Motor neuron (in vitro differentiated cells): ENCODE measurements around the gene TAPT1. TPM values are rescaled to one million over a fixed set of nuclear protein-coding genes. Genes with fewer than 3 reads are reported as not detected.
"Not testable (repeated sequence)": the region's sequence is repeated elsewhere in the genome, so short reads cannot be mapped to it uniquely, and the experiment has no call there.

Experiments
- ATAC-seq, 8 experiments: fragments of 200-7000 bp; cut with Tn5 transposase; replicated peaks in 6 of 8; 2 replicates each; pipeline ENCODE4 v1.8.0; 2021; ENCODE audit warnings: mild to moderate bottlenecking in 8 of 8, moderate library complexity in 8 of 8
- H3K27ac ChIP-seq, 2 donors: fragments of 250-450 bp; sonication (Bioruptor Pico); 2 replicates each; pipeline ENCODE4 v1.9.0; 2021; ENCODE audit warnings: antibody characterized with exemption in 2 of 2, mild to moderate bottlenecking in 2 of 2, moderate library complexity in 1 of 2
- H3K4me1 ChIP-seq, 2 donors: fragments of 250-450 bp; sonication (Bioruptor Pico); replicated peaks in 1 of 2; 2 replicates each; pipeline ENCODE4 v1.6.1; 2021; ENCODE audit warnings: antibody characterized with exemption in 2 of 2, mild to moderate bottlenecking in 2 of 2, moderate library complexity in 1 of 2
- H3K4me3 ChIP-seq, 5 donors: fragments of 250-450 bp; sonication (Bioruptor Pico); 2 replicates each; pipeline ENCODE4 v1.9.0; 2021; ENCODE audit warnings: antibody characterized with exemption in 5 of 5, mild to moderate bottlenecking in 5 of 5, moderate library complexity in 4 of 5
- WGBS, 10 experiments: fragments of 450-650 bp; shearing (Covaris generic); methylation state at CpG; one replicate each; pipeline ENCODE4 v1.0.0; 2022; 5-methylcytosine and 5-hydroxymethylcytosine counted together
- in situ Hi-C, 9 experiments: fragments of 400-800 bp; cut with MboI; loops; one replicate each; pipeline ENCODE4 v1.15.0; 2021; ENCODE audit warnings: low sequenced_read_pairs in 9 of 9, low pct_unique_long_range_greater_than_20kb in 2 of 9; ENCODE audit not compliant: unreplicated experiment in 9 of 9
- total RNA-seq, 8 experiments: library from RNA; unstranded; fragments of 300-600 nt; gene quantifications; 2 replicates each; pipeline versions ENCODE4 v1.2.3 to v1.2.4, GENCODE V29; 2022

The TAPT1 gene, protein sequence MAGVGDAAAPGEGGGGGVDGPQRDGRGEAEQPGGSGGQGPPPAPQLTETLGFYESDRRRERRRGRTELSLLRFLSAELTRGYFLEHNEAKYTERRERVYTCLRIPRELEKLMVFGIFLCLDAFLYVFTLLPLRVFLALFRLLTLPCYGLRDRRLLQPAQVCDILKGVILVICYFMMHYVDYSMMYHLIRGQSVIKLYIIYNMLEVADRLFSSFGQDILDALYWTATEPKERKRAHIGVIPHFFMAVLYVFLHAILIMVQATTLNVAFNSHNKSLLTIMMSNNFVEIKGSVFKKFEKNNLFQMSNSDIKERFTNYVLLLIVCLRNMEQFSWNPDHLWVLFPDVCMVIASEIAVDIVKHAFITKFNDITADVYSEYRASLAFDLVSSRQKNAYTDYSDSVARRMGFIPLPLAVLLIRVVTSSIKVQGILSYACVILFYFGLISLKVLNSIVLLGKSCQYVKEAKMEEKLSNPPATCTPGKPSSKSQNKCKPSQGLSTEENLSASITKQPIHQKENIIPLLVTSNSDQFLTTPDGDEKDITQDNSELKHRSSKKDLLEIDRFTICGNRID
- 10 to 100 TPM; 11.4 to 44.6 (median 15.6) TPM for total RNA-seq

GRCh38 chr4:16225863-16226815 is at the start of gene TAPT1:
TAPT1 (minus strand) TSS chr4:16226471; CDS start chr4:16226457, 14 bp downstream.
- 0 to 5% (median 2%) methylated on average over 4 to 12 of the region's 143 CpGs; no CpG with 5 or more reads in 5 of the 10 experiments for WGBS, 10 experiments
- in situ Hi-C loops, result no loop called here
- Histone ChIP-seq H3K4me3 (peak within 1 kb of the TSS; percentile 75 to 99 (median 90)), H3K27ac (peak within 1 kb of the TSS; percentile 98), H3K4me1 (peaks cover 8 to 21% of the 10 kb centered on the region in 2 donors)
- peak; percentile 73 to 85 (median 78) for ATAC-seq

GRCh38 chr4:16271411-16271810 is 45.1 kb upstream of the TAPT1 start:
- Histone ChIP-seq H3K4me1 (no peaks in the 10 kb centered on the region), H3K4me3 (no peak overlapping the region), H3K27ac (no peak overlapping the region)
- ATAC-seq, result no peak
- 40 to 100% (median 70%) methylated on average over 1 to 4 of the region's 4 CpGs; no CpG with 5 or more reads in 1 of the 10 experiments for WGBS, 10 experiments
- in situ Hi-C loops, result loop anchor here in 2 of 9 experiments (25.0 kb wide), 1 partner anchor 234 kb away; no protein-coding TSS in a partner anchor

- 54 to 94% (median 82%) methylated on average over 3 to 6 of the region's 6 CpGs; no CpG with 5 or more reads in 2 of the 10 experiments for WGBS, 10 experiments
- H3K4me3 ChIP-seq, result no peak overlapping the region
- no peak for ATAC-seq
These were observed 44.4 kb upstream of the TAPT1 start for GRCh38 chr4:16270454-16271328.

GRCh38 chr4:16269742-16270453 is 43.6 kb upstream of the TAPT1 start:
- H3K4me3 ChIP-seq, H3K4me1 ChIP-seq, H3K27ac ChIP-seq: not testable (repeated sequence)
- WGBS, 10 experiments, result 8 to 100% (median 94%) methylated on average over 1 to 2 of the region's 4 CpGs; no CpG with 5 or more reads in 1 of the 10 experiments
- peak in 2 of 8 experiments; percentile 61 to 70 for ATAC-seq
- in situ Hi-C loops, result loop anchor here in 5 of 9 experiments (5.0 to 25.0 kb wide), 3 partner anchors 233 to 245 kb away; no protein-coding TSS in a partner anchor

More at GRCh38 chr4:16270454-16271328, 44.4 kb upstream of the TAPT1 start:
- Histone ChIP-seq H3K4me1 (no peaks in the 10 kb centered on the region), H3K27ac (no peak overlapping the region)
- in situ Hi-C loops, result loop anchor here in 2 of 9 experiments (25.0 kb wide), 1 partner anchor 233 kb away; no protein-coding TSS in a partner anchor

GRCh38 chr4:16269240-16269639 is 43.0 kb upstream of the TAPT1 start:
- H3K4me3 ChIP-seq, result no peak overlapping the region
- WGBS, 10 experiments, result 40 to 100% (median 88%) methylated on average over 1 of the region's 1 CpG; no CpG with 5 or more reads in 7 of the 10 experiments
- in situ Hi-C loops, result loop anchor here in 5 of 9 experiments (5.0 to 25.0 kb wide), 3 partner anchors 232 to 244 kb away; no protein-coding TSS in a partner anchor
- H3K27ac ChIP-seq, result no peak overlapping the region
- ATAC-seq, result no peak
- no peaks in the 10 kb centered on the region for H3K4me1 ChIP-seq

- WGBS, 10 experiments, result 60 to 97% (median 76%) methylated on average over 1 to 3 of the region's 3 CpGs; no CpG with 5 or more reads in 2 of the 10 experiments
- H3K4me3 ChIP-seq, result no peak overlapping the region
- ATAC-seq, result no peak
- in situ Hi-C loops, result loop anchor here in 5 of 9 experiments (5.0 to 25.0 kb wide), 3 partner anchors 231 to 243 kb away; no protein-coding TSS in a partner anchor
- H3K27ac ChIP-seq, result no peak overlapping the region
- H3K4me1 ChIP-seq, result no peaks in the 10 kb centered on the region
These were observed 42.0 kb upstream of the TAPT1 start for GRCh38 chr4:16268290-16268689.

- Histone ChIP-seq H3K4me3 (no peak overlapping the region), H3K4me1 (no peaks in the 10 kb centered on the region), H3K27ac (no peak overlapping the region)
- no peak for ATAC-seq
- in situ Hi-C loops, result loop anchor here in 5 of 9 experiments (5.0 to 25.0 kb wide), 3 partner anchors 230 to 243 kb away; no protein-coding TSS in a partner anchor
- WGBS, 10 experiments, result 50 to 100% (median 94%) methylated on average over 1 of the region's 1 CpG; no CpG with 5 or more reads in 4 of the 10 experiments
These were observed 41.4 kb upstream of the TAPT1 start for GRCh38 chr4:16267639-16268038.

DNA sequence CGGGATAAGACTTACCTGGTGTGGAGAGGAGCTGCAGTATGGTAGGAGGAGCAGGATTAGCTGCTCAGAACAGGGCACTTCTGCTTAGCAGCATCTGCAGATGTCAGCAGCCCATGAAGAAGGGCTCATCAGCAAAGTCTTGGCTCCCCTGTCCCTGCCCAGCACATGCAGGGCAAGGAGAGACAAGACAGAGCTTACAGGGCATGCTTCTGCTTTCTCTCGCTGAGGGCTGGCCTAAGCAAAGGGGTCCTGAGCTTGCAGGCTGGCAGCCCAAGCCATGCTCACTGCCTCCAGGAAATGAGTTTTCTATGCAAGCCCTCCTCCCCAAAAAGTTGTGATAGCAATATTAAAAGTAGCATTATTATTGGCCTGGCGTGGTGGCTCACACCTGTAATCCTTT is 39.5 kb upstream of the TAPT1 start:
- WGBS, 10 experiments, result 94 to 100% (median 100%) methylated on average over 1 to 2 of the region's 3 CpGs; no CpG with 5 or more reads in 4 of the 10 experiments
- Histone ChIP-seq H3K4me3 (no peak overlapping the region), H3K27ac (no peak overlapping the region), H3K4me1 (no peaks in the 10 kb centered on the region)
- ATAC-seq, result no peak
- in situ Hi-C loops, result loop anchor here in 5 of 9 experiments (5.0 to 25.0 kb wide), 3 partner anchors 229 to 241 kb away; no protein-coding TSS in a partner anchor

DNA sequence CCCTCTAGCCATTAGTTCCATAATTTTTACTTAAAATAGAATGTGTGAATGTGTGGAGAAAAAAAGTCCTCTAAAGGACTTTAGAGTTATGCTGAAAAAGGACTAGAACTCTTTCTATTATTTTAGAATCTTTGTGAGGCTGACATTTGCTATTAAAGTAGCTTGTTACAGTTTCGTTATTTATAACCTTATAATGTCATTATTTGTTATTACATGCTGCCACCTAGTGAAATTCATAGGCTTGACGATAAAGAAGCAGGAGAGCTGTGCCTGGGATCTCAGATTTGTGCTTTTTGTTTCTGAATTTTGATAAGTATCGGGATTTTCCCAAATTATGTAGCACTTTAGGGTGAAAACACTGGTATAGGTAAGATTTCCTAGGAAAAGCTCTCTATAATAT is 38.5 kb upstream of the TAPT1 start:
- H3K27ac ChIP-seq, result no peak overlapping the region
- no peaks in the 10 kb centered on the region for H3K4me1 ChIP-seq
- in situ Hi-C loops, result loop anchor here in 5 of 9 experiments (5.0 to 25.0 kb wide), 3 partner anchors 227 to 240 kb away; no protein-coding TSS in a partner anchor
- ATAC-seq, result peak in 6 of 8 experiments; percentile 46 to 84 (median 62)
- 0 to 100% (median 55%) methylated on average over 1 to 3 of the region's 3 CpGs for WGBS, 10 experiments
- H3K4me3 ChIP-seq, result no peak overlapping the region

- no peaks in the 10 kb centered on the region for H3K4me1 ChIP-seq
- no peak for ATAC-seq
- H3K27ac ChIP-seq, result no peak overlapping the region
- 80 to 100% (median 89%) methylated on average over 1 to 2 of the region's 2 CpGs; no CpG with 5 or more reads in 4 of the 10 experiments for WGBS, 10 experiments
- in situ Hi-C loops, result loop anchor here in 4 of 9 experiments (10.0 to 25.0 kb wide), 2 partner anchors 226 to 238 kb away; no protein-coding TSS in a partner anchor
- no peak overlapping the region for H3K4me3 ChIP-seq
These were observed 36.8 kb upstream of the TAPT1 start for GRCh38 chr4:16263056-16263455.

GRCh38 chr4:16262188-16262587 is 35.9 kb upstream of the TAPT1 start:
- no peak overlapping the region for H3K4me3 ChIP-seq
- no peak overlapping the region for H3K27ac ChIP-seq
- ATAC-seq, result no peak
- in situ Hi-C loops, result loop anchor here in 4 of 9 experiments (10.0 to 25.0 kb wide), 2 partner anchors 225 to 237 kb away; no protein-coding TSS in a partner anchor
- no peaks in the 10 kb centered on the region for H3K4me1 ChIP-seq
- 75 to 100% (median 85%) methylated on average over 1 to 4 of the region's 4 CpGs; no CpG with 5 or more reads in 1 of the 10 experiments for WGBS, 10 experiments
